ENCODE measurements around the gene NANOS3. TPM values are rescaled to one million over a fixed set of nuclear protein-coding genes. Genes with fewer than 3 reads are reported as not detected.
A peak's percentile ranks its signal among the peaks of the same experiment; 100 is the strongest.

The NANOS3 gene
- total RNA-seq, 1 donor from 2014 or later, result 10.5 TPM

DNA sequence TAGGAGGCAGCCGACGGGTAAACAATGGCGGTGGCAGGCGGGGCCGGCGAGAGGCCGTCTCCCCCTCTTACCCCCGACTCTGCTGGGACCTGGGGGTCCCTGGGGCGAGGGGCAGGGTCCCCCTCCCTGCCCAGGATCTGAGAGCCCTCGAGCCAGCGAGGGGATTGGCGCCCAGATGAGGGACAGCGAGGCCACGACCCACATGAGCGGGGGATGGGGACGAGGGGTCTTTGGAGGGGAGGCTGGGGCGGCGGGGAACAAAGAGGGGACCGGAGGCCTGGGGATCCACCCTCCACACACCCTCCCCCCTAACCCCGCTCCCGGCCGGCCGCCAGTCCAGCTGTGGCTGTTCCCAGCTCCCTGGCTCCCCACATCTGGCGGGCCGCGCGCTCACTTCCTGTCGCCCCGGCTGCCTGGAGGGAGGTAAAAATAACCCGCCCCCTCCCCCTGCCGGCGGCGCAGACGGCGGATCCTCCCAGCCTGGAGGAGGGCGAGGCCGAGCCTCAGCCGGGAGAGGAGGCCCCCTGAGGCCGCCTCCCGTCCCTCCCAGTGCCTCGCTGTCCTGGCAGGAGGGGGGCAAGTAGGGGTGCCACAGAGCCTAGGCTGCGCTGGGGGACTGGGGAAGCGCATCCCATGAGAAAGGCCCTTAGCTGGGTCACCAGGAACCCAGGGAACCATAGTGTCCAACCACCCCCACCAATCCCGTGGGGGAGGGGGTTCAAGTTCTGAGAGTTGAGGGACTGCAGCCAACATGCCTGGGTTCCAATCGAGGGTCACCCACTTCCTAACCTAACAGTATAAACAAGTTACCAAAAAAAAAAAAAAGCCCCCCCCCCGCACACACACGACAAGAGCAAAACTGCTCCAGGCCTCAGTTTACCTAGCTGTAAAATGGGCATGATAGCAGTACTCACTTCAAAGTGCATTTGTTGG is 29.3 kb upstream of the NANOS3 start:
- Mint-ChIP-seq H3K4me1 (ENCODE audit: low read depth) (peaks cover 31% of the 10 kb centered on the region), H3K36me3 (ENCODE audit: insufficient read depth) (no peaks in the 10 kb centered on the region), H3K27ac (peak overlapping the region; percentile 100), H3K4me3 (ENCODE audit: low read depth) (peak overlapping the region; percentile 70), H3K9me3 (ENCODE audit: low read depth) (no peaks in the 10 kb centered on the region), H3K27me3 (no peaks in the 10 kb centered on the region)
- peak; percentile 78 for DNase-seq (ENCODE audit: low spot score, unreplicated experiment)
- TF ChIP-seq, protein P1, sequence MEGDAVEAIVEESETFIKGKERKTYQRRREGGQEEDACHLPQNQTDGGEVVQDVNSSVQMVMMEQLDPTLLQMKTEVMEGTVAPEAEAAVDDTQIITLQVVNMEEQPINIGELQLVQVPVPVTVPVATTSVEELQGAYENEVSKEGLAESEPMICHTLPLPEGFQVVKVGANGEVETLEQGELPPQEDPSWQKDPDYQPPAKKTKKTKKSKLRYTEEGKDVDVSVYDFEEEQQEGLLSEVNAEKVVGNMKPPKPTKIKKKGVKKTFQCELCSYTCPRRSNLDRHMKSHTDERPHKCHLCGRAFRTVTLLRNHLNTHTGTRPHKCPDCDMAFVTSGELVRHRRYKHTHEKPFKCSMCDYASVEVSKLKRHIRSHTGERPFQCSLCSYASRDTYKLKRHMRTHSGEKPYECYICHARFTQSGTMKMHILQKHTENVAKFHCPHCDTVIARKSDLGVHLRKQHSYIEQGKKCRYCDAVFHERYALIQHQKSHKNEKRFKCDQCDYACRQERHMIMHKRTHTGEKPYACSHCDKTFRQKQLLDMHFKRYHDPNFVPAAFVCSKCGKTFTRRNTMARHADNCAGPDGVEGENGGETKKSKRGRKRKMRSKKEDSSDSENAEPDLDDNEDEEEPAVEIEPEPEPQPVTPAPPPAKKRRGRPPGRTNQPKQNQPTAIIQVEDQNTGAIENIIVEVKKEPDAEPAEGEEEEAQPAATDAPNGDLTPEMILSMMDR (IDR thresholded peaks at IDR 0.05; ENCODE audit: unreplicated experiment), result peak; percentile 16

DNA sequence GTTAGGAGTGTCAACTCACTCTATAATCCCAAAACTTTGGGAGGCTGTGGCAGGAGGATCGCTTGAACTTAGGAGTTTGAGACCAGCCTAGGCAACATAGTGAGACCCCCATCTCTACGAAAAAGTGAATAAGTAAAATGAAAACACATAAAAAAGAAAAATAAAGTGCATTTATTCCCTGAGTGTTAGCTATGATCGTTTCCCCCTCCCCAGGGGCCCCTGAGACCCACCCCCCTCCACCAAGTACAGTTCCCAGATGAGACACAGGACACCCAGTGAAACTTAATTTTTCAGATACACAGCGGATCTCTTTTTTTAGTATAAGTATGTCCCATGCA is 28.6 kb upstream of the NANOS3 start:
- Mint-ChIP-seq H3K4me3 (ENCODE audit: low read depth) (no peak overlapping the region), H3K36me3 (ENCODE audit: insufficient read depth) (no peaks in the 10 kb centered on the region)

DNA sequence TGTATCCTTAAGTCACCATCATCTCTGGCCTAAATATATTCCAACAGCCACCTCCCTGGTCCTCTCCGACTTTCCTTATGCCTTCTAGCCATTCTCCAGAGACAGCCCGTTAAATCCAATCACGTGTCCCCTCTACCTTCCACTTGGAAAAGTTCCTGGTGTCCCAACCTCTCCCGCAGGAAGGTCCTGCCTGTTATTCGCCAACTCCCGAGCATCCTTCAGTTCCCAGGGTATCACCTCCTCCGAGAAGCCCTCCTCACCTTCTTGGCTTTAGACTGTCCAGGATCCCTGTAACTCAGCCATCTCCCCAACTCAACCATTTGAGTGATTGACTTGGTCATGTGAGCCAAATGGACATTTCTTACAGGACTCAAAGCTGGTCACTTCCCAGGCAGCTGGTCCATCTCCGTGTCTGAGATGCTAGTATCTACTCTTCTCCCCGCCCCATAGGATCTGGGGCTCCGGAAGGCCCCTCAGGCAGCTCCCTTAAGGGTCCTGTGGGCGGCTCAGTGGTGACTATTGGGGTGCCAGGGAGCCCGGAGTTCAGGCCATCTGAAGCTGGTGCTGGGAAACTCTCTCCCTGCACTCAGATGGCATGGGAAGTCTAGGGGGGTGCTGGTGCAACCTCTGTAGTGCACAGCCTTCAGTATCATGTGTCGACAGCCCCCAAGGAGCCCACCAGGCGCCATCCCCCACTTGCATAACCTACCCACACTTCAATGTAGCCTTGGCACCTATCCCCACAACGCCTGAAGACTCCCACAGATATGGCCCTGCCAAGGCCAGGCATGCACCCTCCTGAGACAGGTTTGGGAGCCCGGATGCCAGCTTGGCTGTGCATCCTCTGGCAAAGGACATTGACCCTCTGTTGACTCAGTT is 27.9 kb upstream of the NANOS3 start:
- Mint-ChIP-seq H3K4me3 (ENCODE audit: low read depth) (peak overlapping the region; percentile 23), H3K9me3 (ENCODE audit: low read depth) (no peaks in the 10 kb centered on the region), H3K27me3 (no peaks in the 10 kb centered on the region), H3K4me1 (ENCODE audit: low read depth) (peaks cover 29% of the 10 kb centered on the region), H3K36me3 (ENCODE audit: insufficient read depth) (no peaks in the 10 kb centered on the region), H3K27ac (peak overlapping the region; percentile 94)
- no peak for DNase-seq (ENCODE audit: low spot score, unreplicated experiment)
- TF ChIP-seq, protein P1 (IDR thresholded peaks at IDR 0.05; ENCODE audit: unreplicated experiment), result no peak

More for the DNA sequence above, 28.6 kb upstream of the NANOS3 start:
- Mint-ChIP-seq H3K27me3 (no peaks in the 10 kb centered on the region), H3K4me1 (ENCODE audit: low read depth) (peaks cover 31% of the 10 kb centered on the region), H3K9me3 (ENCODE audit: low read depth) (no peaks in the 10 kb centered on the region), H3K27ac (no peak overlapping the region)
- TF ChIP-seq, protein P1 (IDR thresholded peaks at IDR 0.05; ENCODE audit: unreplicated experiment), result no peak
- no peak for DNase-seq (ENCODE audit: low spot score, unreplicated experiment)

DNA sequence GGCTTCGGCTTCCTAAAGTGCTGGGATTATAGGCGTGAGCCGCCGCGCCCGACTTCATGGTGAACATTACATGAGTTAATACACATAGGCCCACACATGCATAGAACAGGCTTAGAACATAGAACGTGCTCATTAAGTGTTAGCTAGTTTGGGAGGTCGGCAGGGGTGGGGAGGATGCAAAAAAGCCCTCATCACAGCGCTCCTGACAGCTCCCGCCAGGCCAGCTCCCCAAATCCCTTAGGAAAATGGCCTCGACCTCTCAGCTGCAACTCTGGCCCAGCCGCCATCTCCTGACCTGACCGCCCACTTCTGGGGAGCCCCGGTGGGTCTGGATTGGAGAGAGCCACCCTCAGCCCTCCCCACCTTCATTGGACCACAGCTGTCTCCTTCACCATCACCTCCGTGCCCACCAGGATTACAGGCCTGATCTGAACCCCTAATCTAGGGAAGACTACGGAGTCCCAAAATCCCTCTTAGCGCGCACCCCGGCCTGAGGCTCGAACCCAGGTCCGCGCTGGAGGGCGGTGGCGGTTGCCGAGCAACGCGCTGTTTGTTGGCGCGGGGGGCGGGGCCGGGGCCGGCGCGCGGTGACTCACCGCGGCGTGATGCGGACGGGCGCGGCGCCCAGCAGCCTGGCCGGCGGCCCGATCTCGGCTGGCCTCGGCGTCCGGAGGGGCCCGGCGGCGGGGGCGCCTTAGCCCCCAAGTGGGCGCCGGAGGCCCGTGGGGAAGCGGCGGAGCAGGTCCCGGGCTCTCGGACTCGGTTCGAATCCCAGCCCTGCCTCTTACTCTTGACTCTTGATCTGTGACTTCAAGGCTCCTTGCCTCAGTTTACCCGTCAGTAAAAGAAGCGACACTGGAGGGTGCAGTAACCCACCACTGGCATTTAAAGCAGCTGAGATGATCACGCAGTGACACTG is 26.7 kb upstream of the NANOS3 start:
- peak overlapping the region; percentile 37 for H3K4me3 Mint-ChIP-seq (ENCODE audit: low read depth)

More for the DNA sequence above, 26.7 kb upstream of the NANOS3 start:
- Mint-ChIP-seq H3K4me1 (ENCODE audit: low read depth) (peaks cover 22% of the 10 kb centered on the region), H3K27me3 (no peaks in the 10 kb centered on the region), H3K27ac (peak overlapping the region; percentile 97), H3K36me3 (ENCODE audit: insufficient read depth) (no peaks in the 10 kb centered on the region), H3K9me3 (ENCODE audit: low read depth) (no peaks in the 10 kb centered on the region)
- DNase-seq (ENCODE audit: low spot score, unreplicated experiment), result peak; percentile 55
- TF ChIP-seq, protein P1 (IDR thresholded peaks at IDR 0.05; ENCODE audit: unreplicated experiment), result no peak

Measured in progenitor cell of endocrine pancreas (in vitro differentiated cells).